ENCODE results near the gene C4orf50.

The C4orf50 gene

GRCh38 chr4:5919571-5919970, 98.7 kb downstream of the C4orf50 start:
- TF ChIP-seq CTCF (IDR thresholded peaks at IDR 0.05; ENCODE audit: insufficient read depth, low read length, poor library complexity, severe bottlenecking) (no peak), EZH2phosphoT487 (conservative IDR thresholded peaks at IDR 0.05; ENCODE audit: low read length) (no peak)
- H3K36me3 ChIP-seq (ENCODE audit: low read length), result no peaks in the 10 kb centered on the region
- H4K20me1 ChIP-seq (ENCODE audit: low read depth, low read length), result no peaks in the 10 kb centered on the region
- no peak overlapping the region for H3K27ac ChIP-seq (ENCODE audit: low read depth, low read length)
- no peak overlapping the region for H3K9ac ChIP-seq (ENCODE audit: low read length)
- H3K4me3 ChIP-seq (ENCODE audit: insufficient read depth, low read length, poor library complexity, severe bottlenecking), result no peak overlapping the region
- H3K27me3 ChIP-seq (ENCODE audit: low read length), result no peaks in the 10 kb centered on the region
- H3F3A ChIP-seq (ENCODE audit: insufficient read depth), result no peaks in the 10 kb centered on the region
- H3K9me2 ChIP-seq (replicated peaks; ENCODE audit: insufficient read depth, low read length), result no peaks in the 10 kb centered on the region
- H3K9me3 ChIP-seq (ENCODE audit: insufficient read depth, low read length), result no peaks in the 10 kb centered on the region
- no peak overlapping the region for H2AFZ ChIP-seq (ENCODE audit: low read depth, low read length, severe bottlenecking)
- H3K79me2 ChIP-seq (ENCODE audit: insufficient read depth, low read length), result no peaks in the 10 kb centered on the region
- no peak overlapping the region for H3K4me2 ChIP-seq (ENCODE audit: low read depth, low read length, poor library complexity, severe bottlenecking)

GRCh38 chr4:5919044-5919443, 99.2 kb downstream of the C4orf50 start:
- no peak overlapping the region for H2AFZ ChIP-seq (ENCODE audit: low read depth, low read length, severe bottlenecking)
- no peaks in the 10 kb centered on the region for H3K9me3 ChIP-seq (ENCODE audit: insufficient read depth, low read length)
- H3K9me2 ChIP-seq (replicated peaks; ENCODE audit: insufficient read depth, low read length), result no peaks in the 10 kb centered on the region
- no peaks in the 10 kb centered on the region for H3K36me3 ChIP-seq (ENCODE audit: low read length)
- TF ChIP-seq EZH2phosphoT487 (conservative IDR thresholded peaks at IDR 0.05; ENCODE audit: low read length) (no peak), CTCF (IDR thresholded peaks at IDR 0.05; ENCODE audit: insufficient read depth, low read length, poor library complexity, severe bottlenecking) (no peak)
- no peaks in the 10 kb centered on the region for H3K79me2 ChIP-seq (ENCODE audit: insufficient read depth, low read length)
- no peak overlapping the region for H3K4me3 ChIP-seq (ENCODE audit: insufficient read depth, low read length, poor library complexity, severe bottlenecking)
- H3K9ac ChIP-seq (ENCODE audit: low read length), result no peak overlapping the region
- no peaks in the 10 kb centered on the region for H3K27me3 ChIP-seq (ENCODE audit: low read length)
- no peak overlapping the region for H3K4me2 ChIP-seq (ENCODE audit: low read depth, low read length, poor library complexity, severe bottlenecking)
- no peaks in the 10 kb centered on the region for H4K20me1 ChIP-seq (ENCODE audit: low read depth, low read length)
- H3K27ac ChIP-seq (ENCODE audit: low read depth, low read length), result no peak overlapping the region
- no peaks in the 10 kb centered on the region for H3F3A ChIP-seq (ENCODE audit: insufficient read depth)

- Histone ChIP-seq H2AFZ (ENCODE audit: low read depth, low read length, severe bottlenecking) (no peak overlapping the region), H3K27me3 (ENCODE audit: low read length) (no peaks in the 10 kb centered on the region), H3K9ac (ENCODE audit: low read length) (no peak overlapping the region), H3K9me3 (ENCODE audit: insufficient read depth, low read length) (no peaks in the 10 kb centered on the region), H4K20me1 (ENCODE audit: low read depth, low read length) (no peaks in the 10 kb centered on the region), H3K79me2 (ENCODE audit: insufficient read depth, low read length) (no peaks in the 10 kb centered on the region), H3K27ac (ENCODE audit: low read depth, low read length) (no peak overlapping the region), H3F3A (ENCODE audit: insufficient read depth) (no peaks in the 10 kb centered on the region), H3K9me2 (replicated peaks; ENCODE audit: insufficient read depth, low read length) (no peaks in the 10 kb centered on the region), H3K4me2 (ENCODE audit: low read depth, low read length, poor library complexity, severe bottlenecking) (no peak overlapping the region), H3K4me3 (ENCODE audit: insufficient read depth, low read length, poor library complexity, severe bottlenecking) (no peak overlapping the region), H3K36me3 (ENCODE audit: low read length) (no peaks in the 10 kb centered on the region)
- TF ChIP-seq EZH2phosphoT487 (conservative IDR thresholded peaks at IDR 0.05; ENCODE audit: low read length) (no peak), CTCF (IDR thresholded peaks at IDR 0.05; ENCODE audit: insufficient read depth, low read length, poor library complexity, severe bottlenecking) (no peak)
Measured at GRCh38 chr4:5918331-5918985, 99.8 kb downstream of the C4orf50 start.

Data from SU-DHL-6 (cell line).